Coronary artery (tissue), 2 donors: ENCODE measurements around the gene LRP8.

Source experiments
- DNase-seq: peaks from one replicate; pipeline ENCODE4 v3.0.0-alpha.2; 2017; ENCODE audit warnings: low spot score
- H3K27ac ChIP-seq, 2 donors: fragments of 200-600 bp; sonication (generic); one replicate each; pipeline ENCODE4 v1.5.1; 2016 to 2019
- H3K4me3 ChIP-seq: fragments of 200-600 bp; sonication (generic); 2 replicates; pipeline ENCODE4 v1.5.1; 2016; ENCODE audit warnings: mild to moderate bottlenecking, moderate library complexity
- TF ChIP-seq, protein P1 (sequence below): fragments of 200-600 bp; sonication (generic); IDR thresholded peaks from one replicate; pipeline ENCODE4 v1.5.1; 2019; ENCODE audit warnings: antibody characterized with exemption

LRP8 gene

DNA sequence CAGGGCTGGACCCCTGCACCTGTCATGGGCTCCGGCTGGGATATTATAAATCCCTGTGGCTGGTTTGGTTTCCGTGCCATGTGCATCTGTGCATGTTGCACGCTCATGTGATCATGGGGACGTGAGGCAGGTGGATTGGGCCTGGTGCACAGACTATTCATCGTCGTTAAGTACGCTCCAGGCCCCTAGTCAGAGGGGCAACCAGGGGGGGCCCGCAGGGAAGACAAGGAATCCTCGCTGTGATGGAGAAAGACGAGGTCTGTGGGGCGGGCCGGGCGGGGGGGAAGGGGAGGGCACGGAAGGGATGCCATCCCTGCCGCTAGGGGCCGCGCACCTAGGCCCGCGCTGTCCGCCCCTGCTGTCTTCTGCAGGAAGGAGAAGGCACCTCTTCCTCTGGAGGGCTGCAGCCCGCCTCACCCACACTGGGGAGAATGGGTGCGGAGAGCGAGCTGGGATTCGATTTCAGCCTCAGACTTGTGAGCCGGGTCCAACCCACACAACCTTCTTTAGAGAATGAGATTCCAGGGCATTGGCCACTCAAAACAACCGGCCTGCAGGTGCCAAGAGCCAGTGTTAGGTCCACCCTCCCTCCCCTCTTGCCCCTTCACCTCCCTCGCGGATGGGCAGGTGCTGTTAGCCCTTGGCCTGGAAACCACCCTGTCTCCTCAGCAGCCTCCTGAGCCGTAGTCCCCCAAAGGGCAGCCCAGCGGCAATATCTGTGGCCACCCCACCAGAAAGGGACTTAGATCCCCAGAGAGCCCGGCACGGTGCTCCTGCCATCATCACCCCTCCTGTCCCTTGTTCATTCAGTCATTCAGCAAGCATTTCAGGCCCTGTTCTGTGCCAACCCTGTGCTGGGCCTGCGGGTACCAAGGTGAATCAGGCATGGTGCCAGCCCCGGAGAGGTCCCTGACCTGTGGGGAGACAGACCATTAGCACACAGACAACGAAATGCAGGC lies 950 bp upstream of the LRP8 start:
- Histone ChIP-seq H3K4me3 (peak overlapping the region; percentile 86), H3K27ac (peak overlapping the region in 1 of 2 donors; percentile 82)
- DNase-seq = no peak
- TF ChIP-seq, protein P1, sequence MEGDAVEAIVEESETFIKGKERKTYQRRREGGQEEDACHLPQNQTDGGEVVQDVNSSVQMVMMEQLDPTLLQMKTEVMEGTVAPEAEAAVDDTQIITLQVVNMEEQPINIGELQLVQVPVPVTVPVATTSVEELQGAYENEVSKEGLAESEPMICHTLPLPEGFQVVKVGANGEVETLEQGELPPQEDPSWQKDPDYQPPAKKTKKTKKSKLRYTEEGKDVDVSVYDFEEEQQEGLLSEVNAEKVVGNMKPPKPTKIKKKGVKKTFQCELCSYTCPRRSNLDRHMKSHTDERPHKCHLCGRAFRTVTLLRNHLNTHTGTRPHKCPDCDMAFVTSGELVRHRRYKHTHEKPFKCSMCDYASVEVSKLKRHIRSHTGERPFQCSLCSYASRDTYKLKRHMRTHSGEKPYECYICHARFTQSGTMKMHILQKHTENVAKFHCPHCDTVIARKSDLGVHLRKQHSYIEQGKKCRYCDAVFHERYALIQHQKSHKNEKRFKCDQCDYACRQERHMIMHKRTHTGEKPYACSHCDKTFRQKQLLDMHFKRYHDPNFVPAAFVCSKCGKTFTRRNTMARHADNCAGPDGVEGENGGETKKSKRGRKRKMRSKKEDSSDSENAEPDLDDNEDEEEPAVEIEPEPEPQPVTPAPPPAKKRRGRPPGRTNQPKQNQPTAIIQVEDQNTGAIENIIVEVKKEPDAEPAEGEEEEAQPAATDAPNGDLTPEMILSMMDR = no peak

DNA sequence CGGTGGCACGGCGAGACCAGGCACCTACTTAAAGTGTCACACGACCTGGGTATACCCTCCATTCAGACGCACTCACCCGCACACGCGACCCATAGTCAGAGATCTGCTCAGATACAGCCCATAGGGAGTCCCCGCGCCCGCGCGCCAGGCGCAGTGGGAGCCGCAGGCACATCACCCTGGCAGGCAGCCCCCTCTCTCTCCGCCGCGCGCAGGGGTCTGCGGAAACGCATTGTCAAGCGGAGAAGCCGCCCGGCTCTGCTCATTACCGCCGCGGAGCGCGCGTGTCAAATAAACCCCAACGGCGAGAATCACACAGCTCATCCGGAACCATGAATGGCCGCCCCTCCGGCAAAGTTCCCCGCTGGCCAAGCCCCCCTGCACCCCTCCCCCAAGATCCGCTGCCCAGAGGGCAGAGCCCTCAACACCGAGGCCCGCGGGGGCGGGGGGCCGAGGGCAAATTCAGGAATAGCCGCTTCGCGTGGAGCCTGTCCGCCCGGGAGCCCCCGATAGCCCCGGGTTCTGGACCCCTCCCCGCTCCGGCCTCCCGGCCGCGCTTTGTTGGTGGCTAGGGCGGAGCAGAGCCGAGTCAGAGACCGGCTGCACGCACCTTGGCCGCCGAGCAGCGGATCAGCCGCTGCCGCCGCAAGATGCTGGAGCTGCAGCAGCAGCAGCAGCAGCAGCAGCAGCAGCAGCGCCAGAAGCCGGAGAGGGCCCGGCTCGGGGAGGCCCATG lies 522 bp downstream of the LRP8 start:
- DNase-seq = no peak
- peak overlapping the region; percentile 27 to 82 for H3K27ac ChIP-seq
- H3K4me3 ChIP-seq = peak overlapping the region; percentile 86
- TF ChIP-seq, protein P1 = no peak

DNA sequence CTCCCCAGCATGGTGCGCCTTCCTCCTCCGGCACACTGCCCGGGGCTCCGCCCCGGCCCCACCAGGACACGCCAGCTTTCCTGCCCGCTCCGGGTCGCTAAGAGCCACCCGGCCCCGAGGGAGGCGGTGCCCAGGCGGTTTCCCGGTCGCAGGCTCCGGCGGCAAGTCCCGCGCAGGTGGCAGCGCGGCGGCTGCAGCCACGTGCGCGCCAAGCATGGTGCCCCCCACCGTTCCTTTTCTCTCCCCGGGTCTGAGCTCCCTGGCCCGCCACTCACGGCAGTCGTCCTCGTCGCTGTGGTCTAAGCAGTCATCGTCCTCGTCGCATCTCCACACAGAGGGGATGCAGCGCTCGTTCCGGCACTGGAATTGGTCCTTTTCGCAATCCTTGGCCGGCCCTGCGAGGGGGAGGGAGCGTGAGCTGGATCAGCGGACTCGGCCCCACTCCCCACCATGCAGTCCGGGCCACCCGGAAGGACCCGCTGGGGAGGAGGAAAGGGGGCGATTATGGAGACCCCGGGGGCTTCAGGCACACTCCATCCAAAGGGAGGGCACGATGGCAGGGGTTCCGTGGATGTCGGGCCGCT lies 1.2 kb downstream of the LRP8 start:
- Histone ChIP-seq H3K27ac (peak overlapping the region; percentile 27 to 82), H3K4me3 (peak overlapping the region; percentile 86)
- TF ChIP-seq, protein P1 = no peak
- no peak for DNase-seq

DNA sequence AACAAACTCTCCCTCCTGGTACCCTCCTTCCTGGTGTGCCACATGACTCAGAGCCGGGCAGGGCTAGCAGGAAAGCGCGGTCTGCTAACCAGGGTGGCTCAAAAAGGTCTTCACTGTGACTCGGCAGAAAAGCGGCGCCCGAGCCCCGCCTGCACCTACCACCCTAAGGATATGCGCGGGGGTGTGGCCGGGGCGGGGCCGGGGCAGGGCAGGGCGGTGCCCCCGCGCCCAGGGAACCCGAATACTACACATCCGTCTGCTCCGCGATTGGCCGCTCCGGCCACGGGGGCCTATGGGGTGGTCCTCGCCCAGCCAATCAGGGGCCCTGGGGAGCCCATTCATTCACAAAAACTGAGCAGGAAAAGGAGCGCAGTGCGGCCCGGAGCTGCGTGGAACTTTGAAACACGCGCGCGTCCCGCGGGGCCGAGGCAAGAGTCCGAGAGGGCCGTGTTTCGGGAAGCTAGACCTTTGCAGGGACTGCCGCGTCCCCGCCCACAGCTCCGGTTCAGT lies 1.7 kb downstream of the LRP8 start:
- Histone ChIP-seq H3K4me3 (peak overlapping the region; percentile 86), H3K27ac (peak overlapping the region in 1 of 2 donors; percentile 73)
- peak; percentile 94 for DNase-seq
- TF ChIP-seq, protein P1 = no peak

DNA sequence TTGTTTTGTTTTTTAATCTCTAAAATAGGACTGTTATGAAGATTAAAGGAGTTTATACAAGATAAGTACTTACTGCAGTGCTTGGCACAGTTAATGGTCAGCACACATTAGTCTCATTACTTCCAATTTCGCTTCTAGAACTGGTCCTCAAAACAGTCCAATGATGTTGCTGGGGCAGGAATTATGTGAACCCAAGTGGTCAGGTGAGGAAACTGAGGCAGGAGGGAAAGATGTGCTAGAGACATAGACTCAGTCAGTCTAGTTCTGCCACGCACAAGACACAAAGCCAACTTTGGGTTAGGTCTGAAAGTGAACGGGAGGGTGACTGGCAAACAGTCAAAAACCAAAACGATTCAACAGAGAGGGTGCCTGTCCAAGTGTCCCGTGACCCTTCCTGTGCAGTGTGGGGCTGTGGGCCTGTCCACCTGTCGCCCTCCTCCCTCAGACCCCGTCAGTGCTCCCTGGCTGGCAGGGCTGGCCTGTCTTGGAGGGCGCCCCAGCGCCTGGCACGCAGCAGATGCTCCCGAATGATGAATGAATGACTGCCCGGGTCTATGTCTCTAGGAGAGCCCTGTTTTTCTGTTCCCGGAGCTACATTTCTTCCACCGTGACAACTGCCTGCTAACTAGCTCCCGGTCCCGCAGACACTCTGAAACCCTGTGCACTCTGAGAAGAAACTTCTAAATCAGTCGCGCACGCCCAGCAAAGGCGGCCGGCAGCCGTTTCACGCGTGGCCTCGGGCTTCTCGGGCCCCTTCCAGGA lies 2.4 kb downstream of the LRP8 start:
- Histone ChIP-seq H3K4me3 (peak overlapping the region; percentile 86), H3K27ac (peak overlapping the region in 1 of 2 donors; percentile 73)
- TF ChIP-seq, protein P1 = no peak
- no peak for DNase-seq

DNA sequence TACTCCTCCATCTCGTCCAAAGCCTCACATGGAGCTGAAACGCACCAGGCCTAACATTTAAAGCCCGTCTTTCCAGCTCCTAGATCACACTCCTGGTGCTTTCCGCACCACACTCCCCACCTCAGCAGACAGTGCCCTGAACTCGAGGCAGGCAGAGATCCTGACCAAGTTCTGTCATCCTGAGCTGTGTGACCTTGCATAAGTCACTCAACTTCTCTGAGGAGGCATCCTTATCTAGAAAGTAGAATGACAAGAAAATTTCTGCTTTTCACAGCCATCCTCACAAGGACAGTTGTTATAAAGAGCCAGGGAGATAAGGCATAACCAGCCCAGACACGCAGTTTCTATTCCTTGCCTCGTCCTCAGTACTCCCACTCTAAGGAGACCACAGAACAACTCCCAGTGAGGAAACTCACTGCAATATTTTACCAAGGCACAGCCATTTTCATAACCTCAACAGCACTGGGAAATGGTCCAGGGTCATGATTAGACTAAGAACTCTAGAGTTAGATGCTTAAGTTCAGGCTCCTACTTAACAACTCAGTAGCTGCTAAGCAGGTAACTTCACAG lies 3.1 kb downstream of the LRP8 start:
- DNase-seq = no peak
- TF ChIP-seq, protein P1 = no peak
- H3K4me3 ChIP-seq = no peak overlapping the region
- H3K27ac ChIP-seq = no peak overlapping the region
